ENCODE measurements around the gene RAB26. TPM values are rescaled to one million over a fixed set of nuclear protein-coding genes. Genes with fewer than 3 reads are reported as not detected.
"Not testable (repeated sequence)": the region's sequence is repeated elsewhere in the genome, so short reads cannot be mapped to it uniquely, and the experiment has no call there.

The RAB26 gene
- total RNA-seq, 2 donors from 2014 or later = 0.82 to 2.0 TPM

GRCh38 chr16:2197765-2198164 is 49.3 kb downstream of the RAB26 start:
- Mint-ChIP-seq H3K36me3 (ENCODE audit: insufficient read depth in 2 of 2) (no peaks in the 10 kb centered on the region), H3K4me3 (peak overlapping the region; percentile 5 to 80)
- ATAC-seq (replicated peaks in 1 of 2) = no peak

GRCh38 chr16:2198283-2198682 is 49.9 kb downstream of the RAB26 start:
- peaks cover 6% of the 10 kb centered on the region for H3K4me1 Mint-ChIP-seq (ENCODE audit: low read depth)
- ATAC-seq (replicated peaks in 1 of 2) = no peak
- peaks cover 26% of the 10 kb centered on the region for H3K27me3 Mint-ChIP-seq (ENCODE audit: low read depth)
- no peaks in the 10 kb centered on the region for H3K9me3 Mint-ChIP-seq
- H3K36me3 Mint-ChIP-seq (ENCODE audit: insufficient read depth in 2 of 2) = no peaks in the 10 kb centered on the region
- peak overlapping the region; percentile 5 to 80 for H3K4me3 Mint-ChIP-seq
- no peak overlapping the region for H3K27ac Mint-ChIP-seq
- no peak for DNase-seq

More at GRCh38 chr16:2197765-2198164, 49.3 kb downstream of the RAB26 start:
- Mint-ChIP-seq H3K4me1 (ENCODE audit: low read depth) (peaks cover 6% of the 10 kb centered on the region), H3K27ac (no peak overlapping the region), H3K27me3 (ENCODE audit: low read depth) (peaks cover 26% of the 10 kb centered on the region), H3K9me3 (no peaks in the 10 kb centered on the region)
- DNase-seq = no peak

GRCh38 chr16:2199095-2199494 is 50.7 kb downstream of the RAB26 start:
- DNase-seq (no peak), ATAC-seq (replicated peaks in 1 of 2) (no peak)
- H3K4me1 Mint-ChIP-seq (ENCODE audit: low read depth) = peaks cover 6% of the 10 kb centered on the region
- H3K27me3 Mint-ChIP-seq (ENCODE audit: low read depth) = peaks cover 26% of the 10 kb centered on the region
- no peak overlapping the region for H3K27ac Mint-ChIP-seq
- H3K4me3 Mint-ChIP-seq = no peak overlapping the region
- no peaks in the 10 kb centered on the region for H3K36me3 Mint-ChIP-seq (ENCODE audit: insufficient read depth in 2 of 2)
- H3K9me3 Mint-ChIP-seq = no peaks in the 10 kb centered on the region

GRCh38 chr16:2199621-2200139 is 51.3 kb downstream of the RAB26 start:
- Mint-ChIP-seq H3K27ac (no peak overlapping the region), H3K4me3 (no peak overlapping the region), H3K27me3 (ENCODE audit: low read depth) (peaks cover 23% of the 10 kb centered on the region), H3K9me3 (no peaks in the 10 kb centered on the region), H3K36me3 (ENCODE audit: insufficient read depth in 2 of 2) (no peaks in the 10 kb centered on the region), H3K4me1 (ENCODE audit: low read depth) (peaks cover 12% of the 10 kb centered on the region)
- DNase-seq = no peak
- ATAC-seq (replicated peaks in 1 of 2) = no peak

- Mint-ChIP-seq H3K9me3 (no peaks in the 10 kb centered on the region), H3K27me3 (ENCODE audit: low read depth) (peaks cover 16% of the 10 kb centered on the region), H3K4me1 (ENCODE audit: low read depth) (peaks cover 8% of the 10 kb centered on the region), H3K4me3 (no peak overlapping the region), H3K27ac (no peak overlapping the region), H3K36me3 (ENCODE audit: insufficient read depth in 2 of 2) (no peaks in the 10 kb centered on the region)
- no peak for ATAC-seq (replicated peaks in 1 of 2)
- no peak for DNase-seq
Measured at GRCh38 chr16:2200313-2200712, 51.9 kb downstream of the RAB26 start.

GRCh38 chr16:2203119-2203688 is 54.8 kb downstream of the RAB26 start:
- DNase-seq; H3K27me3 Mint-ChIP-seq (ENCODE audit: low read depth); H3K36me3 Mint-ChIP-seq (ENCODE audit: insufficient read depth in 2 of 2); ATAC-seq (replicated peaks in 1 of 2); H3K9me3 Mint-ChIP-seq: not testable (repeated sequence)
- H3K4me3 Mint-ChIP-seq = peak overlapping the region; percentile 53 to 89
- H3K27ac Mint-ChIP-seq = peak overlapping the region; percentile 62
- H3K4me1 Mint-ChIP-seq (ENCODE audit: low read depth) = peaks cover 23% of the 10 kb centered on the region

Other genes with a start within 250 kb of the RAB26 start
- not detected for gene HS3ST6, start 230.2 kb upstream of the RAB26 start, total RNA-seq
- 10 to 100 TPM; 17.9 to 18.8 TPM for gene MSRB1, start 205.4 kb upstream of the RAB26 start, total RNA-seq
- gene RPL3L, start 193.9 kb upstream of the RAB26 start, total RNA-seq = under 1 TPM; 0.38 to 0.51 TPM
- 10 to 100 TPM; 69.3 to 98.3 TPM for gene NDUFB10, start 189.1 kb upstream of the RAB26 start, total RNA-seq
- 1,000 to 10,000 TPM; 5,556 to 5,984 TPM for gene RPS2, start 183.8 kb upstream of the RAB26 start, total RNA-seq
- gene RNF151, start 181.8 kb upstream of the RAB26 start, total RNA-seq = under 1 TPM in 1 of 2 donors, not detected in 1; 0.81 TPM
- gene TBL3, start 176.6 kb upstream of the RAB26 start, total RNA-seq = 10 to 100 TPM; 22.6 to 24.4 TPM
- 1 to 10 TPM in 1 of 2 donors, not detected in 1; 1.8 TPM for gene NOXO1, start 167.2 kb upstream of the RAB26 start, total RNA-seq
- 10 to 100 TPM; 41.4 to 49.3 TPM for gene GFER, start 164.4 kb upstream of the RAB26 start, total RNA-seq
- 10 to 100 TPM; 38.6 to 50.9 TPM for gene SYNGR3, start 158.7 kb upstream of the RAB26 start, total RNA-seq
- 100 to 1,000 TPM in 1 of 2 donors, 10 to 100 TPM in 1; 87.1 to 110 TPM for gene ZNF598, start 138.8 kb upstream of the RAB26 start, total RNA-seq
- 1 to 10 TPM; 1.5 to 1.9 TPM for gene NPW, start 128.8 kb upstream of the RAB26 start, total RNA-seq
- gene NHERF2, start 121.7 kb upstream of the RAB26 start, total RNA-seq = 1 to 10 TPM; 2.2 to 3.0 TPM
- 10 to 100 TPM; 13.2 to 21.0 TPM for gene NTHL1, start 100.8 kb upstream of the RAB26 start, total RNA-seq
- gene TSC2, start 100.6 kb upstream of the RAB26 start, total RNA-seq = 10 to 100 TPM; 96.6 to 98.4 TPM
- gene PKD1, start 12.7 kb upstream of the RAB26 start, total RNA-seq = 10 to 100 TPM; 90.2 to 95.7 TPM
- 10 to 100 TPM; 66.4 to 72.9 TPM for gene TRAF7, start 7.2 kb downstream of the RAB26 start, total RNA-seq
- gene CASKIN1, start 48.0 kb downstream of the RAB26 start, total RNA-seq = 1 to 10 TPM in 1 of 2 donors, under 1 TPM in 1; 0.89 to 2.1 TPM
- 10 to 100 TPM; 54.9 to 65.6 TPM for gene MLST8, start 56.8 kb downstream of the RAB26 start, total RNA-seq
- gene BRICD5, start 62.2 kb downstream of the RAB26 start, total RNA-seq = 10 to 100 TPM; 12.8 to 14.4 TPM
- gene PGP, start 66.2 kb downstream of the RAB26 start, total RNA-seq = 10 to 100 TPM; 12.1 to 12.6 TPM
- 10 to 100 TPM; 22.1 to 24.3 TPM for gene E4F1, start 75.0 kb downstream of the RAB26 start, total RNA-seq
- 1 to 10 TPM; 1.1 TPM for gene DNASE1L2, start 87.8 kb downstream of the RAB26 start, total RNA-seq
- gene ECI1, start 103.0 kb downstream of the RAB26 start, total RNA-seq = 100 to 1,000 TPM; 101 to 102 TPM
- 100 to 1,000 TPM; 336 to 361 TPM for gene RNPS1, start 119.5 kb downstream of the RAB26 start, total RNA-seq
- gene ABCA3, start 192.1 kb downstream of the RAB26 start, total RNA-seq = 10 to 100 TPM; 13.7 to 14.6 TPM